Brain microvascular endothelial cell (primary cell): ENCODE results near the gene LYSMD1.
A peak's percentile ranks its signal among the peaks of the same experiment; 100 is the strongest.

Source experiments
- DNase-seq: peaks from one replicate; pipeline ENCODE4 v3.0.0-alpha.2; 2020
- H3K27ac ChIP-seq: fragments of 250-450 bp; sonication (Bioruptor Pico); 2 replicates; pipeline ENCODE4 v1.5.1; 2020; ENCODE audit warnings: mild to moderate bottlenecking, moderate library complexity
- H3K27me3 ChIP-seq: fragments of 250-450 bp; sonication (Bioruptor Pico); replicated peaks from 2 replicates; pipeline ENCODE4 v1.5.1; 2020; ENCODE audit warnings: mild to moderate bottlenecking
- H3K36me3 ChIP-seq: fragments of 250-450 bp; sonication (Bioruptor Pico); replicated peaks from 2 replicates; pipeline ENCODE4 v1.5.1; 2020; ENCODE audit warnings: mild to moderate bottlenecking
- H3K4me3 ChIP-seq: 2 replicates; pipeline ENCODE4 v1.5.1; 2011; ENCODE audit warnings: low read depth, mild to moderate bottlenecking, control low read depth, low read length, moderate library complexity
- CTCF ChIP-seq: IDR thresholded peaks from 2 replicates; pipeline ENCODE4 v1.5.1; 2011; ENCODE audit warnings: low read depth, mild to moderate bottlenecking, moderate library complexity, low read length, control low read depth, inconsistent platforms; ENCODE audit errors: missing control alignments
- in situ Hi-C: cut with HindIII; loops from 2 replicates; pipeline ENCODE4 v1.10.0; 2017; ENCODE audit warnings: low sequenced_read_pairs, low pct_ligation_motif_present

Gene LYSMD1

DNA sequence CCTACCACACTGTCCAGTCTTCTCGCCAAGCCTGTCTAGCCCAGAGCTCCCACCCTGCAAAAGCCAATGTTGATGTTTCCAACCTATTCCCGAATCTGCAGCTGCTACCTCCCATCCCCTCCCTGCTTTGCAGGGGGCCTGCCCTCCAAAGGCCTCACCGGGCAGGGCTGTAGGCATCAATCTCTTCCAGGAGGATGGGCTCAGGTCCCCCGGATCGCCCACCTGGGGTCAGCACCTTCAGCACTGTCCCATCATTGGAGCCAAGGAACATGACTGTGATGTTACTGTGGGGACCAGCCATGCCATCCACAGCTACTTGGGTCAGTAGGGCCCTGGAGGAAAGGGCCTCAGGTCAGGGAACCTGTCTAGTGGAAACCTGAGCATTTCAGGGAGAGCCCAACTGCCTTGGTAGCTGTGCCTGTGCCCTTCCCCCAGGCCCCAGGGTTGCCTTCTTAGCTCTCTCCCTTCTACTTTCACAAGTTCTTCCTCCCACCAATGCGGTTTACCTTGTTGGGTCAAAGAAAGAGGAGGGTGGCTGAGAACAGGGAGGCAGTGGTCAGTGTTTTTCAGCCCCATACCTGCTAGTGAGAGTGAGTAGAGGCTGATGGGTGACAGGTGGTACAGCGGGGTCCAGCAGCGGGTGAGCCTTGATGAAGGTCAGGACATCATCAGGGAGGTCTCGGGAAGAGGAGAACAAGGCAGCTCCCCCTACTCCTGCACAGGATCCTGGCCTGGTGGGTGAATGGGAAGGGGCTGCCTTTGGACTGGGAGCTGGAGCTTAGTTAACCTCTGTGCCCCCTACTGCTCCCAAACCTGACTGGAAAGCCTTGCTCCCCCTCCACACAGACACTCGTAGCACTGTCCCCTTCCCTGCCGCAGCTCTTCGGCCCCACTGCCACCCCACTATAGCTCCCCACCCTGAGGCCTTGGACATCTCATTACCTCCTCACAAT lies 30.0 kb downstream of the LYSMD1 start:
- no peak for DNase-seq
- peak; percentile 21 for TF ChIP-seq CTCF
- in situ Hi-C loops: no loop called here
- Histone ChIP-seq H3K27me3 (no peaks in the 10 kb centered on the region), H3K4me3 (no peak overlapping the region), H3K27ac (no peak overlapping the region), H3K36me3 (no peaks in the 10 kb centered on the region)

- H3K27me3 ChIP-seq: no peaks in the 10 kb centered on the region
- no peak overlapping the region for H3K4me3 ChIP-seq
- no peaks in the 10 kb centered on the region for H3K36me3 ChIP-seq
- DNase-seq: no peak
- TF ChIP-seq CTCF: no peak
- H3K27ac ChIP-seq: no peak overlapping the region
- in situ Hi-C loops: no loop called here
These were observed 30.7 kb downstream of the LYSMD1 start for GRCh38 chr1:151134991-151135390.

DNA sequence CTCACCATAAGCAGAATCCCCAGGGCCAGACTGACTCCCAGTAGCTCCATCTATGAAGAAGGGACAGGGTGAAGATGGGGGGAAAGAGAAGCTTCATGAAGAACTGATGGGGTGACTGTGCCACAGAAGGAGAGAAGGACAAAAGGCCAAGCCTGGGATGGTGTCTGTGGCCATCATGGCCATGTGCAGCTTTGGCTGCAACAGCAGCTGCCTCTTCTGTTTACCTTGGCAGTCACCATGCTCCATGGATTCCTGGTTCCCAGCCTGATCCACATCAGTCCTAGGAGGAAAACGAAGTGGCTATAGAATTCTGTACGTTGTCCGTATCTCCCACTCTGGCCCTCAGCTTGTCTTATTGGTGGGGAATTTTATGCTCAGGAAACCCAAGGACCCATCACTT lies 31.3 kb downstream of the LYSMD1 start:
- DNase-seq: no peak
- Histone ChIP-seq H3K27ac (no peak overlapping the region), H3K27me3 (no peaks in the 10 kb centered on the region), H3K4me3 (no peak overlapping the region), H3K36me3 (no peaks in the 10 kb centered on the region)
- in situ Hi-C loops: no loop called here
- no peak for TF ChIP-seq CTCF

- in situ Hi-C loops: no loop called here
- no peak for TF ChIP-seq CTCF
- Histone ChIP-seq H3K27ac (no peak overlapping the region), H3K27me3 (no peaks in the 10 kb centered on the region), H3K4me3 (no peak overlapping the region), H3K36me3 (no peaks in the 10 kb centered on the region)
- no peak for DNase-seq
These were observed 32.5 kb downstream of the LYSMD1 start for GRCh38 chr1:151133018-151133806.

DNA sequence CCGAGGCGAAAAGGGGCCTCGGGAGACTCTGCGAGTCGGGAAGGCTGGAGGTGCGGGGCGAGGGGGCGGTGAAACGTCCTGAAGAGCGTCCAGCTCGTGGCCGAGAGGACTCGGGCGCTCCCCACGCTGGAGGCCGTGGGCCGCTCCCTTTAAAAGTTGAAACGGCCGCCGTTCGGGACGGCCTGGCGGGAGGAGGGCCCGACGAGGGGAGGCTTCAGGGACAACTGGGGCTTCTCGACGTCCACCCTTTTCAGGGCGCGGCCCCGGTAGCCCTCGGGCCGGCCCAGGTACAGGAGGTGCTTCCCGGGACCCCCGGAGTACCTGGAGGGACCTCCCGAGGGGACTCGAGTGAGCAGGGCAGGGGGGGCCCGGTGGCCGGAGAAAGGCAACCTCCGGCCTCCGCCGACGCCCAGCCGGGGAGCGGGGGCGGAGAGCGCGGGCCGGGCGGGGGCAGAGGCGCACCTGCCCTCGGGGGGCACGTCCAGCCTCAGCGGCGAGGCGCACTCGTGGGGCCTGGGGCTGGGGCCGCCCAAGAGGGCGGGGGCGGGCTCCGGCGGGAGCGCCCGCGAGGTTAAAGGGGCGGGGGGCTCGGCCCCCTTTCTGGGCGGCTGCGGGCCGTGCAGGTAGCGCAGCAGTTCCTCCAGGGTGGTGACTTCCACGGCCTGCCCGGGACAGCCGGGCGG lies 33.2 kb downstream of the LYSMD1 start:
- no peak for DNase-seq
- Histone ChIP-seq H3K36me3 (no peaks in the 10 kb centered on the region), H3K4me3 (no peak overlapping the region), H3K27me3 (no peaks in the 10 kb centered on the region), H3K27ac (no peak overlapping the region)
- TF ChIP-seq CTCF: no peak
- in situ Hi-C loops: no loop called here
